K562 (cell line): ENCODE data around the gene SMAD3. TPM values are rescaled to one million over a fixed set of nuclear protein-coding genes. Genes with fewer than 3 reads are reported as not detected.

Source experiments
- ATAC-seq: fragments of 200-7000 bp; cut with Tn5 transposase; 3 replicates; pipeline ENCODE4 v1.9.1; 2020; ENCODE audit warnings: moderate library complexity
- BruUV-seq: library from RNA; stranded (reverse); fragments of 400-500 nt; replicated peaks from 2 replicates; lab custom pipeline; 2021; lab: Mats Ljungman, UMichigan
- CTCF ChIA-PET: fragments of 300-600 bp; formaldehyde crosslinking; extraction: SDS; loops from one replicate; lab custom pipeline; 2021; ENCODE audit warnings: low intra/inter-chr PET ratio; lab: Yijun Ruan, JAX
- POLR2A ChIA-PET: fragments of 300-600, 350-650 bp; sonication (Branson Sonifier 250); formaldehyde crosslinking; extraction: SDS; loops from one replicate; lab custom pipeline; 2021; ENCODE audit warnings: antibody characterized with exemption, inconsistent platforms; lab: Yijun Ruan, JAX
- DNase-seq, 4 experiments: peaks; one replicate each; pipeline versions ENCODE4 v3.0.0 to v3.0.0-alpha.2; 2011 to 2018; ENCODE audit warnings: low spot score in 3 of 4, mixed read lengths in 3 of 4; ENCODE audit errors: extremely low read depth in 1 of 4
- FAIRE-seq: peaks from 2 replicates; lab custom pipeline; 2011; peaks lifted over from hg19 to GRCh38; lab: Jason Lieb, UNC
- H2AFZ ChIP-seq: 2 replicates; pipeline ENCODE4 v1.6.0; 2011; ENCODE audit warnings: low read depth, low read length, control low read depth, inconsistent platforms
- H3K27ac ChIP-seq: fragments of 200-600 bp; 3 replicates; pipeline ENCODE4 v1.8.0; 2011; ENCODE audit warnings: low read depth, mild to moderate bottlenecking, control low read depth, inconsistent platforms, low read length, moderate library complexity, mixed read lengths; ENCODE audit errors: extremely low read depth
- H3K27me3 ChIP-seq, 2 experiments: fragments of 300-600 bp in 1 of 2; 2 replicates in 1 of 2; 3 replicates in 1 of 2; pipeline versions ENCODE4 v1.6.0 to v1.8.0; 2011; ENCODE audit warnings: inconsistent platforms in 2 of 2, low read length in 2 of 2, mild to moderate bottlenecking in 1 of 2, mixed read lengths in 1 of 2, moderate library complexity in 1 of 2; ENCODE audit not compliant: control insufficient read depth in 2 of 2, insufficient read depth in 2 of 2
- H3K36me3 ChIP-seq: fragments of 300-600 bp; 3 replicates; pipeline ENCODE4 v1.8.0; 2011; ENCODE audit warnings: mild to moderate bottlenecking, low read length, inconsistent platforms; ENCODE audit not compliant: control insufficient read depth, insufficient read depth
- H3K4me1 ChIP-seq, 2 experiments: fragments of 200-600 bp in 1 of 2; replicated peaks in 1 of 2; 2 replicates in 1 of 2; 3 replicates in 1 of 2; pipeline versions ENCODE4 v1.5.1 to v1.8.0; 2011; ENCODE audit warnings: inconsistent platforms in 2 of 2, low read length in 2 of 2, mild to moderate bottlenecking in 1 of 2, mixed read lengths in 1 of 2, moderate library complexity in 1 of 2; ENCODE audit not compliant: control insufficient read depth in 2 of 2, insufficient read depth in 2 of 2
- H3K4me2 ChIP-seq: 2 replicates; pipeline ENCODE4 v1.6.1; 2011; ENCODE audit warnings: low read length, control low read depth, inconsistent platforms, mixed read lengths; ENCODE audit not compliant: insufficient read depth
- H3K4me3 ChIP-seq: fragments of 200-600 bp; sonication (generic), shearing (Covaris generic); 2 replicates; pipeline ENCODE4 v1.5.1; 2016; ENCODE audit warnings: control low read depth, inconsistent platforms
- H3K79me2 ChIP-seq: fragments of 200-600 bp; 3 replicates; pipeline ENCODE4 v1.8.0; 2011; ENCODE audit warnings: low read length, inconsistent platforms; ENCODE audit not compliant: control insufficient read depth, insufficient read depth
- H3K9ac ChIP-seq, 2 experiments: 2 replicates each; pipeline versions ENCODE4 v1.6.0 to v1.6.1; 2011; ENCODE audit warnings: low read depth in 2 of 2, low read length in 2 of 2, control low read depth in 1 of 2, inconsistent platforms in 1 of 2, mild to moderate bottlenecking in 1 of 2, mixed read lengths in 1 of 2; ENCODE audit not compliant: insufficient read depth in 1 of 2
- H3K9me1 ChIP-seq: one replicate; pipeline ENCODE4 v1.6.0; 2011; ENCODE audit warnings: inconsistent platforms, mild to moderate bottlenecking, low read length, moderate library complexity; ENCODE audit not compliant: control insufficient read depth, insufficient read depth
- H3K9me3 ChIP-seq: replicated peaks from 2 replicates; pipeline ENCODE4 v1.5.1; 2011; ENCODE audit warnings: low read depth, low read length, inconsistent platforms; ENCODE audit not compliant: control insufficient read depth, insufficient read depth
- H4K20me1 ChIP-seq: replicated peaks from 2 replicates; pipeline ENCODE4 v1.6.1; 2011; ENCODE audit warnings: low read length, inconsistent platforms, mixed read lengths; ENCODE audit not compliant: control insufficient read depth, insufficient read depth
- GTF2E2 ChIP-seq: fragments of 200-800 bp; sonication (Bioruptor generic); IDR thresholded peaks from 2 replicates; pipeline ENCODE4 v1.6.1; 2016; ENCODE audit warnings: missing genetic modification characterization, missing compliant biosample characterization
- HCFC1 ChIP-seq: IDR thresholded peaks from 2 replicates; pipeline ENCODE4 v1.6.1; 2012; ENCODE audit warnings: low read depth, low read length, improper control_type of control experiment
- RBM14 ChIP-seq: fragments of 200-400 bp; formaldehyde crosslinking; IDR thresholded peaks from 2 replicates; pipeline ENCODE4 v1.6.1; 2018; ENCODE audit warnings: low read depth, mild to moderate bottlenecking, low read length, moderate library complexity, borderline replicate concordance; ENCODE audit not compliant: insufficient read depth
- RBM15 ChIP-seq: fragments of 200-400 bp; formaldehyde crosslinking; IDR thresholded peaks from 2 replicates; pipeline ENCODE4 v1.6.1; 2018; ENCODE audit warnings: mild to moderate bottlenecking, low read length, moderate library complexity; ENCODE audit not compliant: insufficient read depth
- SAFB2 ChIP-seq: fragments of 200-400 bp; formaldehyde crosslinking; IDR thresholded peaks from 2 replicates; pipeline ENCODE4 v1.6.1; 2018; ENCODE audit warnings: borderline replicate concordance, low read length, low read depth, moderate library complexity; ENCODE audit not compliant: severe bottlenecking
- SMAD3 ChIP-seq: fragments of 450-650 bp; formaldehyde crosslinking; conservative IDR thresholded peaks from 2 replicates; pipeline ENCODE4 v1.4.0; 2020; ENCODE audit warnings: mild to moderate bottlenecking
- WGBS: fragments of 100-300 bp; shearing (Covaris generic); methylation state at CpG from one replicate; pipeline ENCODE4 v1.1.6; 2016; ENCODE audit warnings: low coverage, mixed read lengths; ENCODE audit not compliant: insufficient coverage; ENCODE audit errors: missing lambda C conversion rate; 5-methylcytosine and 5-hydroxymethylcytosine counted together
- in situ Hi-C: fragments of 300-500 bp; cut with MboI; formaldehyde crosslinking; loops from 4 replicates; pipeline ENCODE4 v1.15.0; 2018; ENCODE audit warnings: inconsistent platforms, mixed read lengths
- intact Hi-C: fragments of 100-400 bp; cut with micrococcal nuclease; formaldehyde crosslinking; loops from 2 replicates; pipeline ENCODE4 v1.14.2; 2022
- polyA plus RNA-seq, 8 experiments: library from polyadenylated mRNA; depleted of rRNA in 4 of 8; stranded (reverse) in 5 of 8; unstranded in 3 of 8; fragments of >200 nt; fragmentation: Nextera tagmentation in 2 of 8; fragmentation: Illumina TruSeq in 1 of 8; extraction: Ambion mirVana in 2 of 8; extraction: Trizol in 1 of 8; gene quantifications; 2 replicates each; pipeline versions ENCODE4 v1.2.1 to v1.2.3, GENCODE V29; 2011 to 2014; ENCODE audit warnings: inconsistent platforms in 1 of 8, missing spikeins in 1 of 8
- total RNA-seq, 7 experiments: library from RNA; depleted of rRNA in 6 of 7; stranded (reverse); fragments of >200 nt in 6 of 7; fragmentation: Illumina TruSeq in 2 of 7; extraction: Trizol in 2 of 7; gene quantifications; 2 replicates each; pipeline versions ENCODE4 v1.2.1 to v1.2.3, GENCODE V29; 2011 to 2021; ENCODE audit warnings: low replicate concordance in 1 of 7
- TF ChIP-seq, protein P1 (sequence below): sonication (generic); formaldehyde crosslinking; IDR thresholded peaks from 2 replicates; pipeline ENCODE4 v1.8.0; 2022; ENCODE audit warnings: missing genetic modification reagents, mild to moderate bottlenecking, moderate library complexity, borderline replicate concordance

Gene SMAD3
- total and polyA plus RNA-seq, 9 of the 15 experiments (the other 6 are each of a cell fraction or from before 2014, with no cell fraction given), result 4.3 to 39.2 (median 11.1) TPM

DNA sequence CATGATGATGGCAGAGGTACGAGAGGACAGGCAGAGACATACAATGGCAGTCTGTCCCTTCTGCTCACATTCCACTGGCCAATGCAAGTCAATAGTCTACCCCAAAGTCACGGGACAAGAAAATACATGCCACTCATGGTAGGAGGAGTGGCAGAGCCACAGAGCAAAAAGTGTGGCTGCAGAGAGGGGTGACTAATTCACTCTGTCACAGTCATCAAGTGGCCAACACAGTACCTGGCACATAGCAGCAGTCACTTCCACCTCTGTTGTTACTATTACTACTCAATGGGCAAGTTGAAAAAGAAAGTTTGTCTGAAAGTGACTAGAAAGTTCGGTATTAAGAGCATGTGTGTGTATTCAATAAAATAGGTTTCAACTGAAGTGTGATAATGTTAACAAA is 91.4 kb downstream of the SMAD3 start:
- CTCF ChIA-PET, result no interaction called here
- no peak for FAIRE-seq
- Histone ChIP-seq H2AFZ (no peak overlapping the region), H3K4me2 (no peak overlapping the region), H3K9me1 (no peaks in the 10 kb centered on the region), H4K20me1 (0 out of 2 replicates have a peak, but pooled peaks cover 3% of the 10 kb centered on the region), H3K27me3 (no peaks in the 10 kb centered on the region), H3K9ac (no peak overlapping the region), H3K36me3 (no peaks in the 10 kb centered on the region; the same call in 1 of the 3 replicates), H3K79me2 (no peaks in the 10 kb centered on the region; the same call in 2 of the 3 replicates), H3K27ac (no peak overlapping the region), H3K4me3 (no peak overlapping the region), H3K9me3 (0 out of 2 replicates have a peak, but pooled peaks cover 1% of the 10 kb centered on the region), H3K4me1 (peaks cover 0 to 5% of the 10 kb centered on the region in 2 experiments; a peak in 4 of 5 replicates)
- in situ Hi-C loops (no loop called here), intact Hi-C loops (no loop called here)
- TF ChIP-seq SAFB2 (no peak), RBM15 (no peak), GTF2E2 (tag) (no peak), RBM14 (no peak), SMAD3 (CRISPR knock-in tag) (no peak), HCFC1 (no peak)
- TF ChIP-seq, protein P1, sequence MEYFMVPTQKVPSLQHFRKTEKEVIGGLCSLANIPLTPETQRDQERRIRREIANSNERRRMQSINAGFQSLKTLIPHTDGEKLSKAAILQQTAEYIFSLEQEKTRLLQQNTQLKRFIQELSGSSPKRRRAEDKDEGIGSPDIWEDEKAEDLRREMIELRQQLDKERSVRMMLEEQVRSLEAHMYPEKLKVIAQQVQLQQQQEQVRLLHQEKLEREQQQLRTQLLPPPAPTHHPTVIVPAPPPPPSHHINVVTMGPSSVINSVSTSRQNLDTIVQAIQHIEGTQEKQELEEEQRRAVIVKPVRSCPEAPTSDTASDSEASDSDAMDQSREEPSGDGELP (CRISPR knock-in tag), result no peak
- POLR2A ChIA-PET, result interaction anchor here (1.4 kb wide), 1 partner anchor 15 kb away, joined by 3 read pairs; no protein-coding TSS in a partner anchor
- BruUV-seq, result no TSS peak
- DNase-seq, result no peak
- 82% methylated on average over 3 of the region's 3 CpGs for WGBS
- ATAC-seq, result no peak
